SK-N-SH (cell line): Measurements from ENCODE around the gene CEP162.

Experiments used
- CTCF ChIP-seq: fragments of 200-600 bp; sonication (generic); IDR thresholded peaks from 2 replicates; pipeline ENCODE4 v1.6.1; 2017; ENCODE audit warnings: antibody characterized with exemption, mild to moderate bottlenecking, moderate library complexity
- EZH2phosphoT487 ChIP-seq: fragments of 200-600 bp; sonication (generic); IDR thresholded peaks from 2 replicates; pipeline ENCODE4 v1.6.1; 2017; ENCODE audit warnings: low read depth, mixed run types, mild to moderate bottlenecking, antibody characterized with exemption, moderate library complexity, borderline replicate concordance
- FOXM1 ChIP-seq: IDR thresholded peaks from 2 replicates; pipeline ENCODE4 v1.4.0; 2012; ENCODE audit warnings: low read depth, mild to moderate bottlenecking
- GABPA ChIP-seq: IDR thresholded peaks from 2 replicates; pipeline ENCODE4 v1.4.0; 2012; ENCODE audit warnings: low read depth, mild to moderate bottlenecking
- POLR2AphosphoS5 ChIP-seq: IDR thresholded peaks from 2 replicates; pipeline ENCODE4 v1.6.1; 2012; ENCODE audit warnings: low read depth, low read length
- RAD21 ChIP-seq: IDR thresholded peaks from 2 replicates; pipeline ENCODE4 v1.6.1; 2012; ENCODE audit warnings: mild to moderate bottlenecking, low read length
- RCOR1 ChIP-seq: fragments of 150-350 bp; IDR thresholded peaks from 2 replicates; pipeline ENCODE4 v1.6.1; 2017; ENCODE audit warnings: antibody characterized with exemption, low read length
- REST ChIP-seq: IDR thresholded peaks from 2 replicates; pipeline ENCODE4 v1.6.1; 2012; ENCODE audit warnings: mild to moderate bottlenecking, low read depth, low read length, moderate library complexity
- SMC3 ChIP-seq: IDR thresholded peaks from 2 replicates; pipeline ENCODE4 v1.6.1; 2012; ENCODE audit warnings: low read depth, low read length, improper control_type of control experiment
- TAF1 ChIP-seq: IDR thresholded peaks from 2 replicates; pipeline ENCODE4 v1.6.1; 2012; ENCODE audit warnings: low read depth, mild to moderate bottlenecking, low read length, moderate library complexity, borderline replicate concordance
- TCF12 ChIP-seq: IDR thresholded peaks from 2 replicates; pipeline ENCODE4 v1.4.0; 2012
- USF1 ChIP-seq: IDR thresholded peaks from 2 replicates; pipeline ENCODE4 v1.4.0; 2012; ENCODE audit warnings: low read depth, borderline replicate concordance
- TF ChIP-seq, protein P1 (sequence below): fragments of 150-350 bp; IDR thresholded peaks from 2 replicates; pipeline ENCODE4 v1.6.1; 2017; ENCODE audit warnings: antibody characterized with exemption, low read length, low read depth, borderline replicate concordance
- TF ChIP-seq, protein P2 (sequence below): IDR thresholded peaks from 2 replicates; pipeline ENCODE4; 2012

- no peak for TF ChIP-seq USF1
- TF ChIP-seq, protein P1, sequence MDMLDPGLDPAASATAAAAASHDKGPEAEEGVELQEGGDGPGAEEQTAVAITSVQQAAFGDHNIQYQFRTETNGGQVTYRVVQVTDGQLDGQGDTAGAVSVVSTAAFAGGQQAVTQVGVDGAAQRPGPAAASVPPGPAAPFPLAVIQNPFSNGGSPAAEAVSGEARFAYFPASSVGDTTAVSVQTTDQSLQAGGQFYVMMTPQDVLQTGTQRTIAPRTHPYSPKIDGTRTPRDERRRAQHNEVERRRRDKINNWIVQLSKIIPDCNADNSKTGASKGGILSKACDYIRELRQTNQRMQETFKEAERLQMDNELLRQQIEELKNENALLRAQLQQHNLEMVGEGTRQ: no peak
- TF ChIP-seq GABPA: no peak
- no peak for TF ChIP-seq CTCF
- TF ChIP-seq RCOR1: no peak
- TF ChIP-seq REST: no peak
- no peak for TF ChIP-seq EZH2phosphoT487
- TF ChIP-seq TAF1: no peak
- TF ChIP-seq SMC3: no peak
- no peak for TF ChIP-seq FOXM1
- no peak for TF ChIP-seq TCF12
- no peak for TF ChIP-seq POLR2AphosphoS5
- no peak for TF ChIP-seq RAD21
- TF ChIP-seq, protein P2, sequence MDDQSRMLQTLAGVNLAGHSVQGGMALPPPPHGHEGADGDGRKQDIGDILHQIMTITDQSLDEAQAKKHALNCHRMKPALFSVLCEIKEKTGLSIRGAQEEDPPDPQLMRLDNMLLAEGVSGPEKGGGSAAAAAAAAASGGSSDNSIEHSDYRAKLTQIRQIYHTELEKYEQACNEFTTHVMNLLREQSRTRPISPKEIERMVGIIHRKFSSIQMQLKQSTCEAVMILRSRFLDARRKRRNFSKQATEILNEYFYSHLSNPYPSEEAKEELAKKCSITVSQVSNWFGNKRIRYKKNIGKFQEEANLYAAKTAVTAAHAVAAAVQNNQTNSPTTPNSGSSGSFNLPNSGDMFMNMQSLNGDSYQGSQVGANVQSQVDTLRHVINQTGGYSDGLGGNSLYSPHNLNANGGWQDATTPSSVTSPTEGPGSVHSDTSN: no peak
Observed at GRCh38 chr6:84151669-84152068, 75.8 kb downstream of the CEP162 start.
